Measurements from ENCODE around the gene PFKFB1. TPM values are rescaled to one million over a fixed set of nuclear protein-coding genes. Genes with fewer than 3 reads are reported as not detected.

The PFKFB1 gene
- total RNA-seq, 2 experiments from 2014 or later = 0.31 to 0.49 TPM

- ChIA-PET CTCF (no interaction called here), POLR2A (no interaction called here)
- no peak overlapping the region for H3K27ac ChIP-seq (ENCODE audit: low read depth in 1 of 2, low read length in 2 of 2)
- no peak overlapping the region for H3K27ac Mint-ChIP-seq
- intact Hi-C loops (cut with DNase I, micrococcal nuclease) = no loop called here
- no peaks in the 10 kb centered on the region for H3K9me3 Mint-ChIP-seq
- DNase-seq = no peak
- no peak overlapping the region for H3K4me3 Mint-ChIP-seq
- H3K27me3 Mint-ChIP-seq = no peaks in the 10 kb centered on the region
- H3K4me3 ChIP-seq (ENCODE audit: low read length) = no peak overlapping the region
- no peaks in the 10 kb centered on the region for H3K36me3 Mint-ChIP-seq (ENCODE audit: low read depth)
- no peaks in the 10 kb centered on the region for H3K27me3 ChIP-seq (ENCODE audit: control insufficient read depth in 1 of 2, insufficient read depth in 2 of 2, low read length in 2 of 2)
- no peaks in the 10 kb centered on the region for H3K9me3 ChIP-seq (ENCODE audit: control insufficient read depth in 1 of 2, insufficient read depth in 1 of 2, low read length in 2 of 2)
- peaks cover 7% of the 10 kb centered on the region for H3K4me1 ChIP-seq (ENCODE audit: insufficient read depth, low read length)
- no peaks in the 10 kb centered on the region for H3K36me3 ChIP-seq (ENCODE audit: insufficient read depth, low read length)
- ATAC-seq (ENCODE audit: poor library complexity) = no peak
- H3K4me1 Mint-ChIP-seq (ENCODE audit: low read depth) = peaks cover 36% of the 10 kb centered on the region
- no peak for TF ChIP-seq CTCF (IDR thresholded peaks at IDR 0.05)
Measured at GRCh38 chrX:54961750-54962149, 32.2 kb downstream of the PFKFB1 start.

GRCh38 chrX:54950730-54951375 lies 43.1 kb downstream of the PFKFB1 start:
- ChIA-PET POLR2A (no interaction called here), CTCF (no interaction called here)
- H3K9me3 Mint-ChIP-seq = no peaks in the 10 kb centered on the region
- no peak for TF ChIP-seq CTCF (IDR thresholded peaks at IDR 0.05)
- DNase-seq = no peak
- Histone ChIP-seq H3K27ac (ENCODE audit: low read depth in 1 of 2, low read length in 2 of 2) (no peak overlapping the region), H3K36me3 (ENCODE audit: insufficient read depth, low read length) (no peaks in the 10 kb centered on the region), H3K9me3 (ENCODE audit: control insufficient read depth in 1 of 2, insufficient read depth in 1 of 2, low read length in 2 of 2) (no peaks in the 10 kb centered on the region), H3K4me3 (ENCODE audit: low read length) (no peak overlapping the region), H3K27me3 (ENCODE audit: control insufficient read depth in 1 of 2, insufficient read depth in 2 of 2, low read length in 2 of 2) (no peaks in the 10 kb centered on the region), H3K4me1 (ENCODE audit: insufficient read depth, low read length) (no peaks in the 10 kb centered on the region)
- H3K36me3 Mint-ChIP-seq (ENCODE audit: low read depth) = no peaks in the 10 kb centered on the region
- no peak overlapping the region for H3K4me3 Mint-ChIP-seq
- H3K27ac Mint-ChIP-seq = no peak overlapping the region
- ATAC-seq (ENCODE audit: poor library complexity) = no peak
- H3K4me1 Mint-ChIP-seq (ENCODE audit: low read depth) = no peaks in the 10 kb centered on the region
- intact Hi-C loops (cut with DNase I, micrococcal nuclease) = no loop called here
- H3K27me3 Mint-ChIP-seq = no peaks in the 10 kb centered on the region

- no peak for TF ChIP-seq CTCF (IDR thresholded peaks at IDR 0.05)
- H3K4me3 Mint-ChIP-seq = no peak overlapping the region
- no peaks in the 10 kb centered on the region for H3K4me1 ChIP-seq (ENCODE audit: insufficient read depth, low read length)
- H3K9me3 ChIP-seq (ENCODE audit: control insufficient read depth in 1 of 2, insufficient read depth in 1 of 2, low read length in 2 of 2) = no peaks in the 10 kb centered on the region
- ATAC-seq (ENCODE audit: poor library complexity) (no peak), DNase-seq (no peak)
- no peaks in the 10 kb centered on the region for H3K9me3 Mint-ChIP-seq
- CTCF ChIA-PET = no interaction called here
- H3K27me3 ChIP-seq (ENCODE audit: control insufficient read depth in 1 of 2, insufficient read depth in 2 of 2, low read length in 2 of 2) = no peaks in the 10 kb centered on the region
- no peak overlapping the region for H3K4me3 ChIP-seq (ENCODE audit: low read length)
- no peaks in the 10 kb centered on the region for H3K4me1 Mint-ChIP-seq (ENCODE audit: low read depth)
- no peak overlapping the region for H3K27ac ChIP-seq (ENCODE audit: low read depth in 1 of 2, low read length in 2 of 2)
- H3K36me3 Mint-ChIP-seq (ENCODE audit: low read depth) = no peaks in the 10 kb centered on the region
- H3K36me3 ChIP-seq (ENCODE audit: insufficient read depth, low read length) = no peaks in the 10 kb centered on the region
- intact Hi-C loops (cut with DNase I, micrococcal nuclease) = no loop called here
- POLR2A ChIA-PET = no interaction called here
- H3K27me3 Mint-ChIP-seq = no peaks in the 10 kb centered on the region
- H3K27ac Mint-ChIP-seq = no peak overlapping the region
Measured at GRCh38 chrX:54945224-54945623, 48.8 kb downstream of the PFKFB1 start.
